GM19463 (cell line): Measurements from ENCODE around the gene MYO3A.

Source experiments
- ATAC-seq: cut with Tn5 transposase; IDR thresholded peaks from one replicate; pipeline ENCODE4 v1.9.1; 2021; ENCODE audit warnings: mild to moderate bottlenecking, moderate library complexity; ENCODE audit not compliant: unreplicated experiment

The MYO3A gene, protein sequence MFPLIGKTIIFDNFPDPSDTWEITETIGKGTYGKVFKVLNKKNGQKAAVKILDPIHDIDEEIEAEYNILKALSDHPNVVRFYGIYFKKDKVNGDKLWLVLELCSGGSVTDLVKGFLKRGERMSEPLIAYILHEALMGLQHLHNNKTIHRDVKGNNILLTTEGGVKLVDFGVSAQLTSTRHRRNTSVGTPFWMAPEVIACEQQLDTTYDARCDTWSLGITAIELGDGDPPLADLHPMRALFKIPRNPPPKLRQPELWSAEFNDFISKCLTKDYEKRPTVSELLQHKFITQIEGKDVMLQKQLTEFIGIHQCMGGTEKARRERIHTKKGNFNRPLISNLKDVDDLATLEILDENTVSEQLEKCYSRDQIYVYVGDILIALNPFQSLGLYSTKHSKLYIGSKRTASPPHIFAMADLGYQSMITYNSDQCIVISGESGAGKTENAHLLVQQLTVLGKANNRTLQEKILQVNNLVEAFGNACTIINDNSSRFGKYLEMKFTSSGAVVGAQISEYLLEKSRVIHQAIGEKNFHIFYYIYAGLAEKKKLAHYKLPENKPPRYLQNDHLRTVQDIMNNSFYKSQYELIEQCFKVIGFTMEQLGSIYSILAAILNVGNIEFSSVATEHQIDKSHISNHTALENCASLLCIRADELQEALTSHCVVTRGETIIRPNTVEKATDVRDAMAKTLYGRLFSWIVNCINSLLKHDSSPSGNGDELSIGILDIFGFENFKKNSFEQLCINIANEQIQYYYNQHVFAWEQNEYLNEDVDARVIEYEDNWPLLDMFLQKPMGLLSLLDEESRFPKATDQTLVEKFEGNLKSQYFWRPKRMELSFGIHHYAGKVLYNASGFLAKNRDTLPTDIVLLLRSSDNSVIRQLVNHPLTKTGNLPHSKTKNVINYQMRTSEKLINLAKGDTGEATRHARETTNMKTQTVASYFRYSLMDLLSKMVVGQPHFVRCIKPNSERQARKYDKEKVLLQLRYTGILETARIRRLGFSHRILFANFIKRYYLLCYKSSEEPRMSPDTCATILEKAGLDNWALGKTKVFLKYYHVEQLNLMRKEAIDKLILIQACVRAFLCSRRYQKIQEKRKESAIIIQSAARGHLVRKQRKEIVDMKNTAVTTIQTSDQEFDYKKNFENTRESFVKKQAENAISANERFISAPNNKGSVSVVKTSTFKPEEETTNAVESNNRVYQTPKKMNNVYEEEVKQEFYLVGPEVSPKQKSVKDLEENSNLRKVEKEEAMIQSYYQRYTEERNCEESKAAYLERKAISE (N-terminal part only)

DNA sequence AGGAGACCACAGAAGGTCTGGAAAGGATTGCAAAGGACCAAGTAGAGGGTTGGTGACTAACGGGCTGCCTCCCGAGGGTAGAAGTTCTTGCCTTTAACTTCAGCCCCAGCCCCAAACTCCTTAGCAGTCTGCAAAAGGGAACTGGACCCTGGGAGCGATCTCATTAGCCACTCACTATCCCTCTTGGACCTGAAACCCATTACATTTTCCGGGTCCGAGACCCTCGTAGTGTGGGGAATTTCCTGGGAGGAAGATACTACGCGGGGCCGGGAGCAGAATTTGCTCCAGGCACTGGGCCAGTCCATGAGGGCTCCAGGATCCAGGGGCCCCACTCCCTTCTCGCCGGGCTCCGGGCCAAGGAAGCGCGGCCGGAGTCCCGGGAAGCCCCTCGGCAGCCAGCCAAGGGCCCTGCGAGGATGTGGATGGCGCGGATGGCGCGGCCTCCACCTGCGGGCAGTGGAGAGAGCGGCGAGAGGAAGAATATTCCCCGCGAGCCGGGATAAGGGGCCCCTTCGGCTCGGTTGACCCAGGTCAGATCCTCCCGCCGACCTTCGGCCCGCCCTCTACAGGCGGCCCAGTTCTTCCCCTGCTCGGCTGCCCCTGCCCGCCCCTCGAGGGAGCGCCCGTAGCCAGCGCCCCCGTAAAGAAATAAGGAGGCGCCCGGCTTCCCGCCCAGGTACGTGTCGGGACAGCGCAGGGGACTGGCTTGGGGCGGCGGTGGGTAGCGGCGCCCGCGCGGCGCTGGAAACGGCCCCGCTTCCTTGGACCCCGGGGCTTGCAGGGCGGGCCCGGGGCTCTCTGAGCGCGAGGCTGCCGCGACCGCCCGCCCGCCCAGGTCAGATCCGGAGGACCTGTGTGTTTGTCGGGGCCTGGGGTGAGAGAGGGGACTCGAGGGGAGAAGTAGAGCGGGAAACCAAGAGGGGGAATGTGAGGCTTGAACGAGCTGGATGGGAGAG is at the start of gene MYO3A:
Gene MYO3A (plus strand): TSS at position 577 of the 956 bp plus-strand sequence. CDS start 17,882 bp downstream, outside the sequence.
- ATAC-seq = no peak

DNA sequence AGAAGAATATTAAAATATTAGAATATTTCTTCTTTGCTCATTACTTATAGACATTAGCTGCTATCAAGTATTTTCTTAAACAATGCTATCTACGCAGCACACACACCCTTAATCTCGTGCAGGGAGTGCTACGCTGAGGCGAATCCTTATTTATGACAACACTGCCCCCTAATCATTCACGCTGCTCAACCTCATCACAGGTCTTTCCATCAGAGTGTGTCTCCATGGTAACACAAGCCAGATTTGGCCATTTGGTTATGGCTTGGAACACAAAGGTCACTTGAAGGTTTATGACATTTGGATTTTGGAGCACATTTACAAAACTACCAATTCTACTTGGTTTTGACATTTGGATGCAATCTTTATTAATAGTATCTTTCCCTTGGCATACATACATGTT is 45.4 kb upstream of the MYO3A start:
- ATAC-seq = no peak

DNA sequence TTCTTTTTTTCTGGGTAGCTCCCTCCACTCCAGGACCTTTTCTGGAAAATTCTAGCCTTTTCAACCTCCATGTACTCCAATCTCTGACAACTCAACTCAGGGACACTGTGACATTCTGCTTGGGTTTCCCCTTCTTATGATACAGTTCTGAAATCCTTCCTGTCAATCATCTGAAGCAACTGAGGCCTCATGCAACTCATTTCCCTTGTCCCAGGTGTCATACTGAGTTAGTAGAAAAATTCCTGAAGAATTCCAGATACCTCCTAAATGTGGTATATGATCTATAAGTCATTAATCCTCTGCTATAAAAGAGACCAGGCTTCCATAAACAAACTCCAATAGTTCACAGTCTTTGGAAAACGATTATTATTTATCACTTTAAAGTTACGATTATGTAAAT is 43.0 kb upstream of the MYO3A start:
- ATAC-seq = no peak

DNA sequence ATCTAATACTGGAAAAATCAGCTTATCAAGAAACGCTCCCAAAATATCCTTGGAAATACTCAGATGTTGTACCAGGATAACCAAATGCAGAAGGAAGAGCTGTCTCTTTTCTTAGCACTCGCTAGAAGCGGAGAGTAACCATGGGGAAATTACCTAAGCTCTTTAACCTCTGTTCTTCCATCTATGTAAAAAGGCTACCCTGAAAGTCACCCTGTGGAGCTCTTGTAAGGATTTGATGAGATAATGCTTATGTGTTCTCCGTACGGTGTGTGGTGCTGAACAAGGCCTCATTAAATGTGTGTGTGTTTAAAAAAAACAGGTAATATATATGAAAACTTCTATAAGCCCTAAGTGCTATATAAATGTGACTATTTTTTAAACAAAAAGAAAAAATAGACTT is 38.2 kb upstream of the MYO3A start:
- no peak for ATAC-seq

DNA sequence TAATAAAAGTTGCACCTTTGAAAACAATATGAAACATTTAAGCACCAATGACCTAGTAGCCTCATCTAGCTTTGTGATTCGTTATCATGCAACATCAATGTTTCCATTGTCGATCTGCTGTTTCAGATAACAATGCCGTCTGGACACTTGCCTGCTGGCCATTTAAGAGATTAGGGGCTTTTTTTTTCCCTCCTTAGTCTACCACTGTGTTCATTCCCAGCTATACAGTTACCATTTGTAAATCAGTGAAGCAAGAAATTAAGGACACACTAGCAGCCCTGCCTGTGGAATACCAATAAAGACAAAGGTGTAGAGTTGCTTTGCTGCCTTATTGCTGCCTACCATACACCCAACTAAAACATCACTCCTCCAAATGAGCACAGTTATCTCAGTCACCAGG is 37.6 kb upstream of the MYO3A start:
- ATAC-seq = no peak

DNA sequence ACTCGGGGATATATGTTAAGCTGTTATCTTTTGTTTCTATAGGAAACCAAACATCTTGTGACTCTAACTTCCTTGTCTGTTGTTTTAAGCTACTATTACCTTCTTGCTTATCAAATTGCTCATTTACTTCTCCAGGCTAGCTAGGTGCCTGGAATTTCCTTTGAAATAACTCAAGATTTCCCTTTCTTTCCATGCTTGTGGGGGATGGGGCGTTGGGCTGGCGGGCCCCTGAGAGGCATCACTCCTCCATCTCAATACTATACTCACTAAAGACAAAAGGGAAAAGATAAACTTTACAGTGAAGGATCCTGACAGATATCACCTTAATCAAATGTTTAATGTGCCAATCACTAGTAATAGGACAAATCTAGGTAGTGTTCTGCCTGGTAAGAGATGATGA is 34.7 kb upstream of the MYO3A start:
- no peak for ATAC-seq

DNA sequence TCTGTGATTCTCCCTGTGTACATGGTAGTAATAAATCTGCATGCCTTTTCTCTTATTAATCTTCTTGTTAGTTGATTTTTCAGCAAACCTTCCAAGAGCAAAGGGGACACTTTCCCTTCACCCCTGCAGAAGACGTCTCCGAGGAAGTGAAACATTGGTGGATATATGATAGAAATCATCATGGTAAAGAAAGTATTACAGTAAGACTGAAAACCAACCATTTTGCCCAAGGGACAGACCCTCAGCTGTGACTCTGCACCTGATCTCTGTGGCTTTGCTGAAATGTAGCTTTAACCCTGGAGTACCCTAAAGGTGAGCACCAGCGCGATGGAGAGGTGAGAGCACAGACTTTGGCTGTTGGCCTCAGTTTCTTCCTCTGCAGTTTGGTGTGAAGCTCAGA is 32.8 kb upstream of the MYO3A start:
- peak; percentile 45 for ATAC-seq

DNA sequence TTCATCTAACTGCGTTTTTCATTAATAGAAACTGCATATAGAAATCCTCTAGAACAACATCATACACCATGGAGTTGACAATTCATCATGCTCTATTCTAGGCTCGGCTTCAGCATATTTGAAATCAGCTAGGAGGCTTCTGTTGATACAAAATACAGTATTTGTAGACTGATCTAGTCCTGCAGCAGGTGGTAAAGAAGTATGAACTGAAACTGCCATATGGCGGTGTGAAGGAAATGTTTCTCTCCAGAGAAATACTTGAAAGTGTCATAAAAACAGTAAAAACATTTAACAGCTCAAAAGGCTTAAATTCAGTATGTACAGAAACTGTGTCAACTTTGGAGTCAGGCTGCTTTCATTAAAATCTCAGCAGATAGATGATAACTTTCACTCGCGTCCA is 32.0 kb upstream of the MYO3A start:
- ATAC-seq = peak; percentile 55

DNA sequence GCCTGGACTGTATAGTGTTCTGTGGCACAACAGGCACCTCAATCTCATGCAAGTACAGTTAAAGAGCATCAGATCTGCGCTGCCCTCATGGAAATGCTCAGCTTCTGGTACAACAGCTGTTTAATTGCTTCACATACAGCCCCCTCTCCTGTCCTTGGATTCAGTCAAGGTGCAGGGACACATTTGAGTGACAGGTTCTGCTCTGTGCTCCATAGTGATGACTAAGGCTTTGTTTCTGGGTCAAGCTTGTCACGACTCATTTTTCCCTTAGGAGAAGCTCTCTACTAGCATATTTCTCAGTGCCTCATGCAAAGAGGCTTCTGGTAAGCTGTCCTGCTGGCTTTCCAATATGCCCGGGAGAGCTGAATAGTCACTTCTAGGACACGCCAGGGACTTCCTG is 26.8 kb upstream of the MYO3A start:
- no peak for ATAC-seq

DNA sequence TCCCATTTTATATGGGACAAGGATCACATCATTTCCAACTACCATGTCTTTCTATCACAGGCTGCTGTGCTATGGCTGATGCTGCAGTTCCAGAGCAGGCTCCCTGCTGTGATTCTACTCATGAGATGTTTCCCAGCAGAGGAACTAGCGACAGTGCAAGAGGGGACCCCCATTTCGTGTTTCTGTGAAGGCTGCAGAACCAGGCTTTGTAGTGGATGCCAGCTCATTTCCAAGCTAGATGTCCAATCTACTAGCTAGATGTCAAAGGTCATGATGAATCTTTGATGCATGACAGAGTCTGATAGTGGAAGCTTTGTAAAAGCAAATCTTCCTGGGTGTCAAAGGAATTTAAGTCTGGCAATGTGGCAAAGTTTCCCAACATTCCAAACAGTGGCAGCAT is 21.2 kb upstream of the MYO3A start:
- ATAC-seq = no peak

DNA sequence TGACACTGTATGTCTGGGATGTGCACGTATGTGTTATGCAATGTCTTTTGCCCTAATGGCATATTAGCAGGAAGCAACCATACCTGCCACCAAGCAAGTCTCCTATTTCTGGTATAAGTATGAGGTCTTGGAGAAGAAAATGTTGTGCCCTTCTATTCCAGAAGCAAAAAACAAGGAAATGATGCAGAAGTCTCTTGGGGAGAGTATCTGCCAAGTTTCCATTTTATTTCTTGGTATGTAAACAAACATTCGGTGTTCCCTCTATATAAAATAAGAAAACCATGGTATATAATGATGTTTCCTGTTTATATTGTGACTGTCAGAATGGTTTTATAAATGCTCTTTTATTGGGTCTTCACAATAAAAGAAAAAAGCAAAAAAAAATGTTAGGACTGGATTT is 19.3 kb upstream of the MYO3A start:
- no peak for ATAC-seq

DNA sequence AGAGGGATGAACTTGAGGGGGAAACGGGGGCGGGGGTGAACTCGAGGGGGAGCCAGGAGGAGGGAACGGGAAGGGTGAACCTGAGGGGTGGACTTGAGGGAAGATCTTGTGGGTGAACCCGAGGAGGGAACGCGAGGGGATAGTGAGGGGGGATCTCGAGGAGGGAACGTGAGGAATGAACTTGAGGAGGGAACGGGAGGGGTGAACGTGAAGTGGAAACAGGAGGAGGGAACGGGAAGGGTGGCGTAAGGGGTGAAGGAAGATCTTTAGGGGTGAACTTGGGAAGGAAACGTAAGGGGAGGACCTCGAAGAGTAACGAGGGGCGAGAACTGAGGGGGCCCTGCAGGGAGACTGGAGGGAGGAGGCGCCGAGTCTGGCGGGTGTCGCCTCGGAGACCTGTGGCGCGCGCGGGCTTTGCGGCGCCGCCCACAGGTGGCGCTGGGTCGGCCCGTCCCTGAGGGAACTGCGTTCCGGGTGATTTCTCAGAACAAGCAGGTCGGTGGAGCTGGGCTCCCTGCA is 651 bp downstream of the MYO3A start:
- ATAC-seq = no peak

DNA sequence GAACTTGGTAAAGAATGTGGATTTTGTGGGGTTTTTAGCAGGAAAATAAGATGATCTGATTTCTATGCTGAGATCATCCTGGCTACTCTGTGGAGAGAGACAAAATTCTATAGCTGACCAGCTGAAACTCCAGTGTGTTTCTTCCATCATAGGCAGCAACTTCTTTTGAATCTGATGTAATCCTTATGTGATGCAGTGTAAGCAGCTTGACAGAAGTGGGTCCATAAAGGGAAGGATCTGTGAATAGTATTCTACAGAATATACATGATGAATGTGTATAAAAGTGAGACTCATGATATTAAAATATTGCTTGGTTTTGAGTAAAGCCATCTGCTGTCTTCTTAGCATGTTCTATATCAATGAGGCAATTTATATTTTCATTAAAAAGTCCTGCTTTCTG is 4.4 kb downstream of the MYO3A start:
- no peak for ATAC-seq

DNA sequence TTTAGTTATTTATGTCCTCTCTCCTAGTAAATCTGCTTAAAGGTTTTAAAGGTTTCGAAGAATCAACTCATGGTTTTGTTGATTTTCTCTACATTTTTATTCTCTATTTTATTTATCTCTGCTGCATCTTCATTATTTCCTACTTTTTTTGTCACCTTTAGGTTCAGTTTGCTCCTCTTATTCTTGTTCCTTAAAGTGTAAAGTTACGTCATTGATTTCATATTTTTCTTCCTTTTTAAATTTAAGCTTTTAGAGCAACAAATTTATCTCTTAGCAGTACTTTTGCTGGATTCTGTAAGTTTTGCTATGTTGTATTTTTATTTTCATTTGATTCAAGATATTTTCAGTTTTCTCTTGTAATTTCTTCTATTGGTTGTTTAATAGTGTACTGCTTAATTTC is 10.7 kb downstream of the MYO3A start:
- no peak for ATAC-seq

DNA sequence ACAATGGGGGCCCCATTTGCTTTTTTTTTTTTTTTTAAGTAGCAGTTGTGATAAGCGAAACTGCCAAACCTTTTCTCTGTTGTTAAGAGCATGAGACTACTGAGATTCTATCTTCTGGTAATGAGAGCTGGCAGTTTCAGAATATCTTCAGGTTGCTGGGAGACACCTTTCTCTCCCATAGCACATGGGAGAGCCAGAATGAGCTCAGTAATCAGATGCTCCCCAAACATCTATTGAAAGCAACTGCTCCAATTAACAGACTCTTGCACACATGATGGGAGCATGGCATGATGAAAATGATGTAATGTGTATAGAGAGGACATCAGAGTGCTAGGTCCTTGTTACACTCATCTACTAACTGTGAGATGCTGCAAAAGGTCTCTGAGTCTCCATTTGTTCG is 18.8 kb downstream of the MYO3A start:
- ATAC-seq = no peak

DNA sequence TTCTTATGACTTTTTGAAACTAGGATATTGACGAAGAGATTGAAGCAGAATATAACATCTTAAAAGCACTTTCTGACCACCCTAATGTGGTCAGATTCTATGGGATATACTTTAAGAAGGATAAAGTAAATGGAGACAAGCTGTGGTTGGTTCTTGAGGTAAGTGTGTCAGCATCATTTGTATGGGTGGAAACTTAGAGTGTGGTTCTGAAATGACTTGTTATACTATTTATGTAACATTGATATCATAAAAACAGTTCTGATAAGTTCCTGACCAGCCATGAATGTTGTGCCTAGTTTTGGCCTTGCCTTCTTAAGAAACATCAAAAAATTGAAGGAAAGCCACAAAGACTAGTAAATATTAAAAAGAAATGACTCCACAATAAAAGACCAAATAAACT is 20.8 kb downstream of the MYO3A start:
- no peak for ATAC-seq

DNA sequence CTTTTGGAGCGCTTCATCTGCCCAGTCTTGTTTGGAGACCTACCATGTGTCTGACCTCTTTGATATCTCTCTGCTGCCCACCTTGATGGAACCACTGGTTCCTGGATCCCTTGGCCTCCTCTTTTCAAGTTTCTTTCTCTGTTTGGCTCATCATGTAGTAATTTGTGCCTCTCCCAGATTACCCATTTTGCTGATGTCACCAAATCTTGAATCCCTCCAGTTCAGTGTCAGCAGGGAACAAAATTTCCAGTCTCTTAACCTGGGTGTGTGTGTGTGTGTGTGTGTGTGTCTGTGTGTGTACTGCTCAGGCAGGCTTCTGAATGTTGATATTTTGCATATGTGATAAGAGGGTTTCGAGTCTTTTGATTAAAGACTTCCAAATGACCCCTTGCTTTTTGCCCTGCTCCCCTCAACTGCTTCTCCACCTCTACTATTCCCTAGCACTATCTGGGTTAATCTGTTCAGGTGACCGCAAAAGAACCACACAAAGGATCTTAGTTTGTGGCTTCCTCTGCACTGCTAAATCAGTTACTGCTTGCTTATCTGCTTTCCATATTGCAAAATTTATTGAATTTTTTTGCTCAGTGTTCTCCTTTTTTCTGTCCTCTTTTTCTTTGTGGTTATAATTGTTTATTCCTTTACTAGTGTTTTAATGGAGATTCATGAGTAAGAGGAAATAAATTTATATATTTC is 25.7 kb downstream of the MYO3A start:
- no peak for ATAC-seq

DNA sequence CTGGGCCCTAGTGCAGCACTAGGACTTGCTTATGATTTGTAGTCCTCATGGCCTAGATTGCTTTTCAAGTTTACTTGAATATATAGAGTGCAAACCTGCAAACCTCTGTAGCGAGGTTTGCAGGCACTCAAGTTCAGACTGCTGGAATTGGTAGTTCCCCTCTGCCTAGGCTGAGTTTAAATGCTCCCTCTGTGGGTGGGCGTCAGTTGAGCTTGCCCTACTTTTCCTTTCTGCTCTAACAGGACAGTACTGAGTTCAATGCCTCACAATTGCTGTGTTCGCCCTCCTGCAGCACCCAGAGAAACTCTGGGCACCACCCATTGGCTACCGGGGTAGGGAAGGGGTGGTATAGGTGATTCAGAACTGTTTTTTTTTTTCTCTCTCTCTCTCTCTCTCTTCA is 31.6 kb downstream of the MYO3A start:
- no peak for ATAC-seq

DNA sequence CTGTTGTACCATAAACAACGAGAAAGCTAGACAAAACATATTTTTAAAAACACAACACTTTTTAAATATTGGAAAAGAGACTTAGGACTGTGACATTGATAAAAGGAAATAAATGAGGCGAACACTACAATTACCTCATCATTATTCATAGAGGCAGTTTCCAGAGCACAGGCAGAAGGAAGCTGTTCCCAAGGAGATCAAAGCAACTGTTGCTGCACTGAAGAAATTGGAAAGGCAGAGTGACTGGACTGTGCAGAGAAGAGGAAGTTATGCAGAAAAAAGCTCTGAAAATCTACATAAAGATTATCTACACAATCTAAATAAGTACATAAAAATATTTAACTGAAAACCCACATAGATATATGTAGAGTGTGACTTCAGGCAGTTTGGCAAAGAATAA is 32.8 kb downstream of the MYO3A start:
- no peak for ATAC-seq
